RWPE2 (cell line): Measurements from ENCODE around the gene SLC25A6.
"Not testable (repeated sequence)": the region's sequence is repeated elsewhere in the genome, so short reads cannot be mapped to it uniquely, and the experiment has no call there.

Experiments
- ATAC-seq: fragments of 200-7000 bp; cut with Tn5 transposase; 3 replicates; pipeline ENCODE4 v1.9.1; 2021; ENCODE audit warnings: low read depth
- DNase-seq: peaks from one replicate; pipeline ENCODE4 v3.0.0-alpha.2; 2020; ENCODE audit warnings: low spot score
- H3K27ac ChIP-seq: fragments of 450-650 bp; 2 replicates; pipeline ENCODE4 v1.5.1; 2017; ENCODE audit warnings: mild to moderate bottlenecking; ENCODE audit not compliant: poor library complexity, severe bottlenecking
- H3K27me3 ChIP-seq: fragments of 250-450 bp; sonication (Bioruptor Pico); 2 replicates; pipeline ENCODE4 v1.5.1; 2021; ENCODE audit warnings: mild to moderate bottlenecking, moderate library complexity; ENCODE audit not compliant: insufficient read depth, poor library complexity, severe bottlenecking
- H3K36me3 ChIP-seq: fragments of 250-450 bp; sonication (Bioruptor Pico); 2 replicates; pipeline ENCODE4 v1.5.1; 2020; ENCODE audit warnings: low read depth, mild to moderate bottlenecking, moderate library complexity
- H3K4me1 ChIP-seq: fragments of 250-450 bp; sonication (Bioruptor Pico); 2 replicates; pipeline ENCODE4 v1.5.1; 2021; ENCODE audit warnings: mild to moderate bottlenecking, moderate library complexity; ENCODE audit not compliant: insufficient read depth, poor library complexity, severe bottlenecking
- H3K4me3 ChIP-seq: fragments of 250-450 bp; sonication (Bioruptor Pico); 2 replicates; pipeline ENCODE4 v1.5.1; 2021; ENCODE audit warnings: mild to moderate bottlenecking, moderate library complexity; ENCODE audit not compliant: severe bottlenecking
- H3K9me3 ChIP-seq: fragments of 250-450 bp; sonication (Bioruptor Pico); 2 replicates; pipeline ENCODE4 v1.5.1; 2021; ENCODE audit warnings: mild to moderate bottlenecking, moderate library complexity; ENCODE audit not compliant: severe bottlenecking
- TF ChIP-seq, protein P1 (sequence below): fragments of 450-650 bp; IDR thresholded peaks from one replicate; pipeline ENCODE4 v1.5.1; 2017; ENCODE audit warnings: mild to moderate bottlenecking, moderate library complexity; ENCODE audit not compliant: poor library complexity, severe bottlenecking

SLC25A6 gene

GRCh38 chrX:1380672-1381233 lies 11.2 kb downstream of the SLC25A6 start:
- TF ChIP-seq, protein P1, sequence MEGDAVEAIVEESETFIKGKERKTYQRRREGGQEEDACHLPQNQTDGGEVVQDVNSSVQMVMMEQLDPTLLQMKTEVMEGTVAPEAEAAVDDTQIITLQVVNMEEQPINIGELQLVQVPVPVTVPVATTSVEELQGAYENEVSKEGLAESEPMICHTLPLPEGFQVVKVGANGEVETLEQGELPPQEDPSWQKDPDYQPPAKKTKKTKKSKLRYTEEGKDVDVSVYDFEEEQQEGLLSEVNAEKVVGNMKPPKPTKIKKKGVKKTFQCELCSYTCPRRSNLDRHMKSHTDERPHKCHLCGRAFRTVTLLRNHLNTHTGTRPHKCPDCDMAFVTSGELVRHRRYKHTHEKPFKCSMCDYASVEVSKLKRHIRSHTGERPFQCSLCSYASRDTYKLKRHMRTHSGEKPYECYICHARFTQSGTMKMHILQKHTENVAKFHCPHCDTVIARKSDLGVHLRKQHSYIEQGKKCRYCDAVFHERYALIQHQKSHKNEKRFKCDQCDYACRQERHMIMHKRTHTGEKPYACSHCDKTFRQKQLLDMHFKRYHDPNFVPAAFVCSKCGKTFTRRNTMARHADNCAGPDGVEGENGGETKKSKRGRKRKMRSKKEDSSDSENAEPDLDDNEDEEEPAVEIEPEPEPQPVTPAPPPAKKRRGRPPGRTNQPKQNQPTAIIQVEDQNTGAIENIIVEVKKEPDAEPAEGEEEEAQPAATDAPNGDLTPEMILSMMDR, result no peak
- Histone ChIP-seq H3K27me3 (no peaks in the 10 kb centered on the region), H3K4me1 (no peaks in the 10 kb centered on the region), H3K4me3 (no peak overlapping the region), H3K9me3 (no peaks in the 10 kb centered on the region), H3K36me3 (peaks cover 22% of the 10 kb centered on the region), H3K27ac (no peak overlapping the region)
- DNase-seq (peak; percentile 49), ATAC-seq (peak; percentile 9)

DNA sequence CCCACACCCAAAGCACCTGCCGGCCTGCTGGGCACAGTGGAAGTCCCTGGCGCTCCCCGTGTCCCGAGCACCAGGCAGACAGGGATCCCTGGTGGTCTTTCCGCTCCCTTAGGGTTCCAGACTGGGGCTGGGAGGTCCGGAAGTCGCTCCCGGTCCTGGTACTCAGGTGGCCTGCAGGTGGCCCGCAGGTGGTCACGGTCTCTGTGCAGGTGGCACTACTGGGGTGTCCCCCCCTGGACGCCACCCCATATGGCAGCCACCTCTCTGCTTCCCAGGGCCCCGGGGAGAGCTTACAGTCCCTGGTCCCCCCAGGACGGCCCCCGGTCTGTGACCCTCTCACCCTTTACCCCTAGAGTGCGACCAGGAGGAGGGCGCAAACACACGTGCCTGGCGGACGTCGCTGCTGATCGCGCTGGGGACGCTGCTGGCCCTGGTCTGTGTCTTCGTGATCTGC lies 13.6 kb downstream of the SLC25A6 start:
- peak; percentile 68 for DNase-seq
- H3K9me3 ChIP-seq, result no peaks in the 10 kb centered on the region
- no peaks in the 10 kb centered on the region for H3K4me1 ChIP-seq
- TF ChIP-seq, protein P1, result no peak
- no peaks in the 10 kb centered on the region for H3K27me3 ChIP-seq
- H3K36me3 ChIP-seq, result no peaks in the 10 kb centered on the region
- ATAC-seq, result no peak
- H3K4me3 ChIP-seq, result no peak overlapping the region
- no peak overlapping the region for H3K27ac ChIP-seq

GRCh38 chrX:1368385-1368698 lies 23.6 kb downstream of the SLC25A6 start:
- ATAC-seq (no peak), DNase-seq (no peak)
- Histone ChIP-seq H3K4me1 (no peaks in the 10 kb centered on the region), H3K4me3 (no peak overlapping the region), H3K9me3 (peaks cover 3% of the 10 kb centered on the region), H3K27me3 (no peaks in the 10 kb centered on the region), H3K27ac (no peak overlapping the region), H3K36me3 (no peaks in the 10 kb centered on the region)
- TF ChIP-seq, protein P1, result no peak

GRCh38 chrX:1366363-1366762 lies 25.6 kb downstream of the SLC25A6 start:
- DNase-seq, result not testable (repeated sequence)

DNA sequence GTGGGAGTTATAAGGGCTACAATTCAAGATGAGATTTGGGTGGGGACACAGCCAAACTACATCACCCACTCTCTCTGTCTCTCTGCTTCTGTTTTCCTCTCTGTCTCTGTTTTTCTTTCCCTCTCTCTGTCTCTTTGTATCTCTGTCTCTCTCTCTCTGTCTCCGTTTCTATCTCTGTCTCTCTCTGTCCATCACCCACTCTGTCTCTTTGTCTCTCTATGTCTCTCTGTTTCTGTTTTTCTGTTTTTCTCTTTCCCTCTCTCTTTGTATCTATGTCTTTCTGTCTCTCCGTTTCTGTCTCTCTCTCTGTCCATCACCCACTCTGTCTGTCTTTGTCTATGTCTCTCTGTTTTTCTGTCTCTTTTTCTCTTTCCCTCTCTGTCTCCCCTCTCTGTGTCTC lies 30.0 kb downstream of the SLC25A6 start:
- no peaks in the 10 kb centered on the region for H3K4me1 ChIP-seq
- no peaks in the 10 kb centered on the region for H3K36me3 ChIP-seq
- TF ChIP-seq, protein P1, result no peak
- H3K27ac ChIP-seq, result no peak overlapping the region
- no peaks in the 10 kb centered on the region for H3K27me3 ChIP-seq
- H3K4me3 ChIP-seq, result no peak overlapping the region
- no peak for ATAC-seq
- DNase-seq, result no peak
- H3K9me3 ChIP-seq, result peaks cover 11% of the 10 kb centered on the region

More at GRCh38 chrX:1366363-1366762, 25.6 kb downstream of the SLC25A6 start:
- ATAC-seq, H3K27me3 ChIP-seq, H3K4me1 ChIP-seq, H3K4me3 ChIP-seq, H3K9me3 ChIP-seq, H3K36me3 ChIP-seq, H3K27ac ChIP-seq: not testable (repeated sequence)
